Testis (tissue), 3 donors: ENCODE results near the gene SRBD1. TPM values are rescaled to one million over a fixed set of nuclear protein-coding genes. Genes with fewer than 3 reads are reported as not detected.

Experiments used
- DNase-seq: peaks from one replicate; pipeline ENCODE4 v3.0.0-alpha.2; 2019
- H3K27ac ChIP-seq, 2 donors: fragments of 200-600 bp; sonication (generic); one replicate each; pipeline ENCODE4 v1.5.1; 2019
- H3K27me3 ChIP-seq: fragments of 200-600 bp; sonication (generic); one replicate; pipeline ENCODE4 v1.5.1; 2019
- H3K36me3 ChIP-seq: fragments of 200-600 bp; sonication (generic); one replicate; pipeline ENCODE4 v1.5.1; 2017; ENCODE audit warnings: low read depth; ENCODE audit errors: missing control alignments
- H3K4me1 ChIP-seq: fragments of 200-600 bp; sonication (generic); one replicate; pipeline ENCODE4 v1.5.1; 2019
- H3K4me3 ChIP-seq, 2 donors: fragments of 200-600 bp; sonication (generic); one replicate each; pipeline ENCODE4 v1.5.1; 2017 to 2019
- H3K9me3 ChIP-seq: fragments of 200-600 bp; sonication (generic); one replicate; pipeline ENCODE4 v1.5.1; 2017
- POLR2A ChIP-seq: fragments of 450-650 bp; IDR thresholded peaks from one replicate; pipeline ENCODE4 v1.6.1; 2017; ENCODE audit warnings: antibody characterized with exemption, mild to moderate bottlenecking, moderate library complexity
- WGBS, 2 donors: methylation state at CpG; one replicate each; pipeline ENCODE4 v1.1.5; 2018; 5-methylcytosine and 5-hydroxymethylcytosine counted together
- intact Hi-C: fragments of 100-400 bp; cut with DNase I; formaldehyde crosslinking; loops from one replicate; pipeline ENCODE4 v1.15.1; 2023; ENCODE audit warnings: low total_unique reads
- polyA plus RNA-seq: library from polyadenylated mRNA; stranded (reverse); fragments of 350-450 nt; fragmentation: Illumina TruSeq; extraction: RNeasy Lipid Tissue Mini Kit (QIAGEN cat#74804); gene quantifications from one replicate; pipeline ENCODE4 v1.2.3, GENCODE V29; 2014; ENCODE audit warnings: low read depth, low replicate concordance; ENCODE audit not compliant: insufficient read depth
- total RNA-seq, 2 donors: library from RNA; depleted of rRNA; stranded (reverse); fragments of >200 nt; gene quantifications; one replicate each; pipeline ENCODE4 v1.2.3, GENCODE V29; 2016
- TF ChIP-seq, protein P1 (sequence below), 3 experiments: fragments of 450-650 bp in 2 of 3; fragments of 200-600 bp in 1 of 3; sonication (generic) in 1 of 3; IDR thresholded peaks; one replicate each; pipeline ENCODE4 v1.5.1; 2016 to 2019; ENCODE audit warnings: antibody characterized with exemption in 3 of 3, mild to moderate bottlenecking in 2 of 3, moderate library complexity in 1 of 3

Gene SRBD1
- total and polyA plus RNA-seq, 3 donors from 2014 or later: 9.0 to 29.7 (median 27.8) TPM

DNA sequence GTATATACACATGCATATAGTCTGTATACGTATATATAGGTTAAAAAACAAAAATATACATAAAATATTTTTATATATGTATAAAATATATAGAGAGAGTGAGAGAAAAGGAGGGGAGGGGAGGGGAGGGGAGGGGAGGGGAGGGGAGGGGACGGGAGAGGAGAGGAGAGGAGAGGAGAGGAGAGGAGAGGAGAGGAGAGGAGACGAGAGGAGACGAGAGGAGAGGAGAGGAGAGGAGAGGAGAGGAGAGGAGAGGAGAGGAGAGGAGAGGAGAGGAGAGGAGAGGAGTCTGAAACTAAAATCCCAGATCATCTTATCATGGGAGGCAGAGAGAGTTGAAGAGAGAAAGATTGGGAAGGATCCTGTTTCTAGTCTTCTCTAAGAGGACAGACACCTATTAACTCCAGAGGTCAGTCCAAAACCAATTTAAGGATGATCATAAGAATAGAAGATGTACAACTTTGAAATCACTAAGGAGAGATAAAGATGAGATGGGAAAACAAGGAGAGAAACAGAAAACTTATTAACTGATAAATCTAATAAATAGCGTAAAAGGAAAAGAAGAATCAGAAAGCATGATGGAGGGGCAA is 195.4 kb downstream of the SRBD1 start:
- no peaks in the 10 kb centered on the region for H3K27me3 ChIP-seq

DNA sequence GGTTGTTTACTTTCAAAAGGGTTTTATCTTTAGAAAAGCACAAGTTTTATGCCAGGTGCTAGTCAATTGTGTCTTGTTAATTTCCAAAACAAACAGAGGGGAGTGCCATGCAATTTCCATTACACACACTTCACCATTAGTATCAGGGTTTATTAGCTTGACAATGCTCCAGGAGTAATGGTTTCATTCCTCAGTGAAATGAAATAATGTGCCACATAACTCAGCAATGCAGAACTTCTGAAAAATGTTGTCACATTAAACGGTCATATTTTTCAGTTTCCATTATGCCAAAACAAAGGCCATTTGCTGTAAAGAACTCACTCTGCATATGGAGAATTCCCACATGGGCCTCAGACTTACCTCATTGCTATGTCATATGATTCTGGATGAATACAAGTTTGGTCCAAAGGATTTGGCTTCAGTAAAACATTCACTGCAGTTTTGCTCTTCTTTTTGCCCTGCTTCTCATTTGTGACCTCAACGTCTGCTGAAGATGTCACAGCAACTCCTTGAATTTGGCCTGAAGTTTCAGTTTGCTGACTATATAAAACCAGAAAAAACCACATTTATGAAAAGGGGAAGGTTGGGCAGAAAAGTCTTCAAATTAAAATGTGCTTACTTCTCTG is 198.2 kb downstream of the SRBD1 start:
- no peak overlapping the region for H3K27ac ChIP-seq
- 46 to 50% methylated on average over 2 of the region's 2 CpGs for WGBS, 2 donors
- H3K9me3 ChIP-seq: no peaks in the 10 kb centered on the region
- DNase-seq: no peak
- intact Hi-C loops: no loop called here
- no peaks in the 10 kb centered on the region for H3K4me1 ChIP-seq
- no peak overlapping the region for H3K4me3 ChIP-seq
- H3K27me3 ChIP-seq: no peaks in the 10 kb centered on the region
- no peaks in the 10 kb centered on the region for H3K36me3 ChIP-seq
- TF ChIP-seq, protein P1, sequence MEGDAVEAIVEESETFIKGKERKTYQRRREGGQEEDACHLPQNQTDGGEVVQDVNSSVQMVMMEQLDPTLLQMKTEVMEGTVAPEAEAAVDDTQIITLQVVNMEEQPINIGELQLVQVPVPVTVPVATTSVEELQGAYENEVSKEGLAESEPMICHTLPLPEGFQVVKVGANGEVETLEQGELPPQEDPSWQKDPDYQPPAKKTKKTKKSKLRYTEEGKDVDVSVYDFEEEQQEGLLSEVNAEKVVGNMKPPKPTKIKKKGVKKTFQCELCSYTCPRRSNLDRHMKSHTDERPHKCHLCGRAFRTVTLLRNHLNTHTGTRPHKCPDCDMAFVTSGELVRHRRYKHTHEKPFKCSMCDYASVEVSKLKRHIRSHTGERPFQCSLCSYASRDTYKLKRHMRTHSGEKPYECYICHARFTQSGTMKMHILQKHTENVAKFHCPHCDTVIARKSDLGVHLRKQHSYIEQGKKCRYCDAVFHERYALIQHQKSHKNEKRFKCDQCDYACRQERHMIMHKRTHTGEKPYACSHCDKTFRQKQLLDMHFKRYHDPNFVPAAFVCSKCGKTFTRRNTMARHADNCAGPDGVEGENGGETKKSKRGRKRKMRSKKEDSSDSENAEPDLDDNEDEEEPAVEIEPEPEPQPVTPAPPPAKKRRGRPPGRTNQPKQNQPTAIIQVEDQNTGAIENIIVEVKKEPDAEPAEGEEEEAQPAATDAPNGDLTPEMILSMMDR (IDR thresholded peaks at IDR 0.05): no peak
- TF ChIP-seq POLR2A: no peak

More for the DNA sequence above, 195.4 kb downstream of the SRBD1 start:
- Histone ChIP-seq H3K4me1 (no peaks in the 10 kb centered on the region), H3K4me3 (no peak overlapping the region), H3K9me3 (no peaks in the 10 kb centered on the region), H3K27ac (no peak overlapping the region), H3K36me3 (no peaks in the 10 kb centered on the region)
- WGBS, 2 donors: 91 to 93% methylated on average over 2 to 3 of the region's 5 CpGs
- no peak for TF ChIP-seq POLR2A
- TF ChIP-seq, protein P1 (IDR thresholded peaks at IDR 0.05): no peak
- DNase-seq: no peak
- intact Hi-C loops: no loop called here

DNA sequence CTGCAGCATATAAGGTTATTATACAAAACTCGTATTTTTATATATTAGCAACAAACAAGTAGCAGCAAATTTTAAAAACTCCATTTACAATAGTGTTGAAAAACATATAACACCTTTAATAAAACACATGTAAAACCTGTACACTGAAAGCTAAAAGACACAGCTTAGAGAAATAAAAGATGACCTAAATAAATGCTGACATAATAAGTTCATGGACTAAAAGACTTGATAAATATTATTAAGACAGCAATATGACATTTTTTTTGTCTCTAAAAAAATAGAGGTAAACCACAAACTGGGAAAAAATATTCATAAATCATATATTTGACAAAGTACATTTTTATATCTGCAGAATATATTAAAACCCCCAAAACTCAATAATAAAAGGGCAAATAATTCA is 201.4 kb downstream of the SRBD1 start:
- DNase-seq: no peak
- no peak for TF ChIP-seq POLR2A
- TF ChIP-seq, protein P1 (IDR thresholded peaks at IDR 0.05): no peak
- no peaks in the 10 kb centered on the region for H3K9me3 ChIP-seq
- H3K27ac ChIP-seq: no peak overlapping the region
- no peaks in the 10 kb centered on the region for H3K27me3 ChIP-seq
- 96 to 97% methylated on average over 1 of the region's 1 CpG for WGBS, 2 donors
- H3K4me1 ChIP-seq: no peaks in the 10 kb centered on the region
- no peak overlapping the region for H3K4me3 ChIP-seq
- no peaks in the 10 kb centered on the region for H3K36me3 ChIP-seq
- intact Hi-C loops: no loop called here

DNA sequence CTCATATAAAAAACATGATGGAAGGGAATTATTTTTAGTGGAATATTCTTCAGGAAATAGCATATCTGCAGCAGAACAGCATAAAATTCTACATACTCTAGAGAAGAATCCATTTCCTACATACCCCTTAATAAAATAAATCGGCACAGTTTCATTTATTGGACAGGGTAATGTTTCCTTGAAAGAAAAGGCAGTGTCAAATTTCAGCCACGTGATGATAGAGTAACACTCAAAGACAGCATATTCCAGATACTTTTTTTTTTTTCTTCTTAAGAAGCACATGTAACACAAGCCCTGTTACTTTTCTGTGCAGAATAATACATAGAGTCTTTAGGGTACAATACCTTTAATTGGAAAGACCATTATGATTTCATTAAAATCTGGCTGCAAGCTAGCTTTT is 204.4 kb downstream of the SRBD1 start:
- H3K4me1 ChIP-seq: no peaks in the 10 kb centered on the region
- no peak overlapping the region for H3K27ac ChIP-seq
- WGBS, 2 donors: 68% methylated on average over 2 of the region's 2 CpGs
- H3K4me3 ChIP-seq: no peak overlapping the region
- no peak for DNase-seq
- intact Hi-C loops: no loop called here
- no peaks in the 10 kb centered on the region for H3K36me3 ChIP-seq
- no peaks in the 10 kb centered on the region for H3K9me3 ChIP-seq
- TF ChIP-seq, protein P1 (IDR thresholded peaks at IDR 0.05): no peak
- TF ChIP-seq POLR2A: no peak
- no peaks in the 10 kb centered on the region for H3K27me3 ChIP-seq
